SK-N-SH (cell line): Measurements from ENCODE around the gene TRPV5. TPM values are rescaled to one million over a fixed set of nuclear protein-coding genes. Genes with fewer than 3 reads are reported as not detected.

ENCODE experiments used
- CTCF ChIA-PET: fragments of 300-600, 350-600 bp; formaldehyde crosslinking; extraction: SDS; loops from one replicate; lab custom pipeline; 2021; lab: Yijun Ruan, JAX
- POLR2A ChIA-PET: fragments of 350-600 bp; sonication (Branson Sonifier 250); formaldehyde crosslinking; extraction: SDS; loops from one replicate; lab custom pipeline; 2020; ENCODE audit warnings: antibody characterized with exemption, inconsistent platforms; lab: Yijun Ruan, JAX
- DNase-seq: peaks from one replicate; pipeline ENCODE4 v3.0.0; 2012
- H2AFZ ChIP-seq: fragments of 200-600 bp; sonication (generic); 2 replicates; pipeline ENCODE4 v1.8.1; 2016; ENCODE audit warnings: antibody characterized with exemption, mild to moderate bottlenecking, low read depth
- H3F3A ChIP-seq: fragments of 200-600 bp; sonication (generic); replicated peaks from 2 replicates; pipeline ENCODE3; 2016; ENCODE audit warnings: antibody characterized with exemption, mild to moderate bottlenecking; ENCODE audit not compliant: insufficient read depth
- H3K27ac ChIP-seq, 2 experiments: fragments of 200-500 bp in 1 of 2; fragments of 200-600 bp in 1 of 2; sonication (Bioruptor generic) in 1 of 2; sonication (generic), shearing (Covaris generic) in 1 of 2; 2 replicates each; pipeline versions ENCODE4 v1.5.1 to v1.6.1; 2014 to 2016; ENCODE audit warnings: low read depth in 2 of 2, inconsistent platforms in 1 of 2, low read length in 1 of 2, mild to moderate bottlenecking in 1 of 2, mixed read lengths in 1 of 2
- H3K27me3 ChIP-seq: fragments of 200-600 bp; sonication (generic), shearing (Covaris generic); 2 replicates; pipeline ENCODE4 v1.6.1; 2016; ENCODE audit warnings: mixed run types; ENCODE audit not compliant: insufficient read depth
- H3K36me3 ChIP-seq, 2 experiments: fragments of 200-500 bp in 1 of 2; fragments of 200-600 bp in 1 of 2; sonication (Bioruptor generic) in 1 of 2; sonication (generic) in 1 of 2; replicated peaks in 1 of 2; 2 replicates each; pipeline versions ENCODE3 to v1.5.1; 2014 to 2016; ENCODE audit warnings: low read length in 1 of 2, mild to moderate bottlenecking in 1 of 2; ENCODE audit not compliant: insufficient read depth in 2 of 2, control insufficient read depth in 1 of 2
- H3K4me1 ChIP-seq, 2 experiments: fragments of 200-500 bp in 1 of 2; fragments of 200-600 bp in 1 of 2; sonication (Bioruptor generic) in 1 of 2; sonication (generic), shearing (Covaris generic) in 1 of 2; 2 replicates each; pipeline versions ENCODE4 v1.5.1 to v1.6.1; 2014 to 2016; ENCODE audit warnings: low read depth in 1 of 2, low read length in 1 of 2, mixed run types in 1 of 2; ENCODE audit not compliant: insufficient read depth in 2 of 2, control insufficient read depth in 1 of 2
- H3K4me2 ChIP-seq: fragments of 200-600 bp; sonication (generic), shearing (Covaris generic); 2 replicates; pipeline ENCODE4 v1.6.1; 2017; ENCODE audit warnings: mixed run types
- H3K4me3 ChIP-seq, 2 experiments: fragments of 200-500 bp in 1 of 2; fragments of 200-600 bp in 1 of 2; sonication (Bioruptor generic) in 1 of 2; sonication (generic), shearing (Covaris generic) in 1 of 2; 2 replicates each; pipeline versions ENCODE4 v1.5.1 to v1.8.1; 2014 to 2016; ENCODE audit warnings: low read depth in 2 of 2, inconsistent platforms in 1 of 2, low read length in 1 of 2, mild to moderate bottlenecking in 1 of 2, mixed read lengths in 1 of 2, moderate library complexity in 1 of 2
- H3K79me2 ChIP-seq: fragments of 200-600 bp; sonication (generic); 2 replicates; pipeline ENCODE4 v1.8.1; 2017; ENCODE audit warnings: mild to moderate bottlenecking; ENCODE audit not compliant: insufficient read depth
- H3K9ac ChIP-seq: fragments of 200-600 bp; sonication (generic); 2 replicates; pipeline ENCODE4 v1.6.1; 2017; ENCODE audit warnings: mixed run types
- H3K9me2 ChIP-seq: fragments of 200-600 bp; sonication (generic); 2 replicates; pipeline ENCODE4 v1.6.1; 2017; ENCODE audit warnings: mixed run types
- H3K9me3 ChIP-seq: fragments of 200-600 bp; sonication (generic); 2 replicates; pipeline ENCODE4 v1.6.1; 2017; ENCODE audit warnings: mixed run types, mild to moderate bottlenecking, moderate library complexity
- H4K20me1 ChIP-seq: fragments of 200-600 bp; sonication (generic); 2 replicates; pipeline ENCODE4 v1.6.1; 2017; ENCODE audit warnings: mild to moderate bottlenecking, mixed run types; ENCODE audit not compliant: insufficient read depth
- CTCF ChIP-seq: fragments of 200-600 bp; sonication (generic); IDR thresholded peaks from 2 replicates; pipeline ENCODE4 v1.6.1; 2017; ENCODE audit warnings: antibody characterized with exemption, mild to moderate bottlenecking, moderate library complexity
- EP300 ChIP-seq, 2 experiments: IDR thresholded peaks; 2 replicates each; pipeline versions ENCODE4 v1.4.0 to v1.6.1; 2012; ENCODE audit warnings: borderline replicate concordance in 1 of 2, low read depth in 1 of 2, low read length in 1 of 2
- EZH2phosphoT487 ChIP-seq: fragments of 200-600 bp; sonication (generic); IDR thresholded peaks from 2 replicates; pipeline ENCODE4 v1.6.1; 2017; ENCODE audit warnings: low read depth, mixed run types, mild to moderate bottlenecking, antibody characterized with exemption, moderate library complexity, borderline replicate concordance
- FOSL2 ChIP-seq: IDR thresholded peaks from 2 replicates; pipeline ENCODE4 v1.4.0; 2012; ENCODE audit warnings: low read depth, mild to moderate bottlenecking, moderate library complexity, borderline replicate concordance
- FOXM1 ChIP-seq: IDR thresholded peaks from 2 replicates; pipeline ENCODE4 v1.4.0; 2012; ENCODE audit warnings: low read depth, mild to moderate bottlenecking
- GATA2 ChIP-seq: sonication (generic); formaldehyde crosslinking; IDR thresholded peaks from 2 replicates; pipeline ENCODE4 v1.5.0; 2020; ENCODE audit warnings: mild to moderate bottlenecking, missing genetic modification reagents
- MXI1 ChIP-seq: IDR thresholded peaks from 2 replicates; pipeline ENCODE4 v1.6.1; 2012; ENCODE audit warnings: mild to moderate bottlenecking, low read depth, low read length, improper control_type of control experiment
- PBX3 ChIP-seq: IDR thresholded peaks from 2 replicates; pipeline ENCODE4; 2012
- RAD21 ChIP-seq: IDR thresholded peaks from 2 replicates; pipeline ENCODE4 v1.6.1; 2012; ENCODE audit warnings: mild to moderate bottlenecking, low read length
- REST ChIP-seq: IDR thresholded peaks from 2 replicates; pipeline ENCODE4 v1.6.1; 2012; ENCODE audit warnings: mild to moderate bottlenecking, low read depth, low read length, moderate library complexity
- RFX5 ChIP-seq: IDR thresholded peaks from 2 replicates; pipeline ENCODE4 v1.6.1; 2012; ENCODE audit warnings: mild to moderate bottlenecking, improper control_type of control experiment, low read length
- RXRA ChIP-seq: IDR thresholded peaks from 2 replicates; pipeline ENCODE4 v1.4.0; 2012; ENCODE audit warnings: low read depth, mild to moderate bottlenecking, borderline replicate concordance
- TAF1 ChIP-seq: IDR thresholded peaks from 2 replicates; pipeline ENCODE4 v1.6.1; 2012; ENCODE audit warnings: low read depth, mild to moderate bottlenecking, low read length, moderate library complexity, borderline replicate concordance
- TCF12 ChIP-seq: IDR thresholded peaks from 2 replicates; pipeline ENCODE4 v1.4.0; 2012
- WGBS: methylation state at CpG from one replicate; pipeline ENCODE4 v1.1.6; 2017; ENCODE audit warnings: low lambda C conversion rate; 5-methylcytosine and 5-hydroxymethylcytosine counted together
- polyA plus RNA-seq, 3 experiments: library from polyadenylated mRNA; depleted of rRNA; stranded (reverse); fragments of >200 nt; gene quantifications; 2 replicates each; pipeline ENCODE4 v1.2.3, GENCODE V29; 2012

The TRPV5 gene
- polyA plus RNA-seq, 1 of the 3 experiments (the other 2 are of a cell fraction) = not detected

- no peaks in the 10 kb centered on the region for H4K20me1 ChIP-seq
- no peak overlapping the region for H3K9ac ChIP-seq
- WGBS = 0% methylated on average over 3 of the region's 3 CpGs
- H3K9me2 ChIP-seq = no peaks in the 10 kb centered on the region
- no peaks in the 10 kb centered on the region for H3F3A ChIP-seq
- H3K4me2 ChIP-seq = no peak overlapping the region
- H3K4me3 ChIP-seq = no peak overlapping the region
- no peaks in the 10 kb centered on the region for H3K4me1 ChIP-seq
- POLR2A ChIA-PET = no interaction called here
- peaks cover 6% of the 10 kb centered on the region; the same call in 1 of the 2 replicates for H3K9me3 ChIP-seq
- no peaks in the 10 kb centered on the region for H3K36me3 ChIP-seq
- no peaks in the 10 kb centered on the region for H3K79me2 ChIP-seq
- H2AFZ ChIP-seq = no peak overlapping the region
- CTCF ChIA-PET = interaction anchor here (3.3 kb wide), 1 partner anchor 19 kb away, joined by 17 read pairs; no protein-coding TSS in a partner anchor
- no peak for DNase-seq
- H3K27me3 ChIP-seq = peaks cover 34% of the 10 kb centered on the region
- TF ChIP-seq GATA2 (no peak), REST (no peak), RXRA (no peak), TAF1 (no peak), MXI1 (no peak), EZH2phosphoT487 (no peak)
- no peak overlapping the region for H3K27ac ChIP-seq
Measured at GRCh38 chr7:142899661-142900060, 33.9 kb downstream of the TRPV5 start.

- no peak overlapping the region for H2AFZ ChIP-seq
- H3K36me3 ChIP-seq = no peaks in the 10 kb centered on the region
- no peaks in the 10 kb centered on the region for H3K79me2 ChIP-seq
- peaks cover 43% of the 10 kb centered on the region for H3K27me3 ChIP-seq
- no peaks in the 10 kb centered on the region for H3K9me2 ChIP-seq
- H4K20me1 ChIP-seq = no peaks in the 10 kb centered on the region
- POLR2A ChIA-PET = no interaction called here
- CTCF ChIA-PET = interaction anchor here (0.7 to 3.3 kb wide), 3 partner anchors 18 to 294 kb away, joined by 4 to 17 read pairs (median 4); no protein-coding TSS in a partner anchor
- DNase-seq = no peak
- no peak overlapping the region for H3K27ac ChIP-seq
- no peak overlapping the region for H3K9ac ChIP-seq
- H3K9me3 ChIP-seq = no peaks in the 10 kb centered on the region
- no peak overlapping the region for H3K4me3 ChIP-seq
- no peak overlapping the region for H3K4me2 ChIP-seq
- no peaks in the 10 kb centered on the region for H3K4me1 ChIP-seq
- no peaks in the 10 kb centered on the region for H3F3A ChIP-seq
- WGBS = 28% methylated on average over 3 of the region's 3 CpGs
- TF ChIP-seq RFX5 = no peak
- TF ChIP-seq PBX3 = no peak
- no peak for TF ChIP-seq TAF1
- no peak for TF ChIP-seq FOXM1
- TF ChIP-seq REST = no peak
- TF ChIP-seq RAD21 = no peak
- no peak for TF ChIP-seq TCF12
- TF ChIP-seq EP300 (IDR thresholded peaks at IDR 0.05; ENCODE audit: borderline replicate concordance in 1 of 2, low read depth in 1 of 2, low read length in 1 of 2) = no peak
- no peak for TF ChIP-seq FOSL2
- no peak for TF ChIP-seq CTCF
Measured at GRCh38 chr7:142898377-142899170, 35.0 kb downstream of the TRPV5 start.
